HCT116 (cell line): ENCODE data around the gene FAM184A. TPM values are rescaled to one million over a fixed set of nuclear protein-coding genes. Genes with fewer than 3 reads are reported as not detected.

Experiments
- ATAC-seq: fragments of 200-7000 bp; cut with Tn5 transposase; 2 replicates; pipeline ENCODE4 v1.9.1; 2020; ENCODE audit warnings: mild to moderate bottlenecking, moderate library complexity
- BruUV-seq: library from RNA; stranded (reverse); fragments of 400-500 nt; replicated peaks from 2 replicates; lab custom pipeline; 2021; lab: Mats Ljungman, UMichigan
- CTCF ChIA-PET: fragments of 300-600 bp; sonication (Branson Sonifier 250); formaldehyde crosslinking; loops from one replicate; lab custom pipeline; 2021; ENCODE audit warnings: antibody characterized with exemption; lab: Charles Lee
- POLR2A ChIA-PET: fragments of 300-600, 350-600 bp; sonication (Branson Sonifier 250); formaldehyde crosslinking; loops from one replicate; lab custom pipeline; 2021; ENCODE audit warnings: antibody characterized with exemption; lab: Charles Lee
- RAD21 ChIA-PET, 2 experiments: fragments of 300-600 bp; sonication (Branson Sonifier 250); formaldehyde crosslinking; loops; one replicate each; lab custom pipeline; 2023; ENCODE audit warnings: low total read pairs in 2 of 2; ENCODE audit not compliant: uncharacterized antibody in 2 of 2, unreplicated experiment in 2 of 2, low non-redundant PET in 1 of 2; lab: Charles Lee
- DNase-seq: peaks from one replicate; pipeline ENCODE4 v3.0.0-alpha.2; 2010; ENCODE audit warnings: low read depth, low spot score
- H2AFZ ChIP-seq: fragments of 200-600 bp; shearing (Covaris generic), sonication (generic); 2 replicates; pipeline ENCODE4 v1.6.1; 2017; ENCODE audit warnings: low read depth, mixed run types, mixed read lengths, antibody characterized with exemption, low read length; ENCODE audit not compliant: poor library complexity, severe bottlenecking
- H3K27ac ChIP-seq: 2 replicates; pipeline ENCODE4 v1.5.1; 2012; ENCODE audit warnings: low read depth, low read length
- H3K27me3 ChIP-seq: fragments of 200-600 bp; sonication (generic); 2 replicates; pipeline ENCODE4 v1.6.1; 2016; ENCODE audit warnings: mixed run types, low read length, mixed read lengths; ENCODE audit not compliant: insufficient read depth
- H3K36me3 ChIP-seq, 2 experiments: fragments of 200-500 bp in 1 of 2; fragments of 200-600 bp in 1 of 2; sonication (Bioruptor generic) in 1 of 2; sonication (generic) in 1 of 2; 2 replicates each; pipeline versions ENCODE4 v1.5.1 to v1.6.1; 2014 to 2016; ENCODE audit warnings: low read length in 2 of 2, inconsistent platforms in 1 of 2, mixed read lengths in 1 of 2, mixed run types in 1 of 2; ENCODE audit not compliant: insufficient read depth in 2 of 2, control insufficient read depth in 1 of 2
- H3K4me1 ChIP-seq, 2 experiments: fragments of 200-600 bp in 1 of 2; sonication (generic) in 1 of 2; 2 replicates each; pipeline versions ENCODE4 v1.5.1 to v1.6.1; 2012 to 2017; ENCODE audit warnings: low read length in 2 of 2, inconsistent platforms in 1 of 2, mild to moderate bottlenecking in 1 of 2, mixed read lengths in 1 of 2, mixed run types in 1 of 2, moderate library complexity in 1 of 2; ENCODE audit not compliant: insufficient read depth in 2 of 2, control insufficient read depth in 1 of 2
- H3K4me2 ChIP-seq: fragments of 200-600 bp; sonication (generic); 2 replicates; pipeline ENCODE4 v1.6.1; 2017; ENCODE audit warnings: mixed run types, low read length, mixed read lengths
- H3K4me3 ChIP-seq, 2 experiments: fragments of 200-600 bp in 1 of 2; sonication (generic) in 1 of 2; replicated peaks in 1 of 2; 2 replicates each; pipeline ENCODE4 v1.5.1; 2011 to 2016; ENCODE audit warnings: low read length in 2 of 2, control low read depth in 1 of 2, low read depth in 1 of 2, mild to moderate bottlenecking in 1 of 2, mixed read lengths in 1 of 2, mixed run types in 1 of 2
- H3K79me2 ChIP-seq: fragments of 200-600 bp; sonication (generic); 2 replicates; pipeline ENCODE4 v1.6.1; 2017; ENCODE audit warnings: mild to moderate bottlenecking, mixed run types, low read length, moderate library complexity, mixed read lengths; ENCODE audit not compliant: insufficient read depth
- H3K9ac ChIP-seq: fragments of 200-600 bp; sonication (generic); 2 replicates; pipeline ENCODE4 v1.6.1; 2016; ENCODE audit warnings: low read length, mixed read lengths
- H3K9me2 ChIP-seq: fragments of 200-600 bp; sonication (generic), shearing (Covaris generic); 2 replicates; pipeline ENCODE4 v1.6.1; 2017; ENCODE audit warnings: mixed run types, mild to moderate bottlenecking, moderate library complexity; ENCODE audit not compliant: insufficient read depth
- H3K9me3 ChIP-seq, 2 experiments: fragments of 200-500 bp in 1 of 2; fragments of 200-600 bp in 1 of 2; sonication (Bioruptor generic) in 1 of 2; sonication (generic) in 1 of 2; 2 replicates each; pipeline ENCODE4 v1.6.1; 2014 to 2017; ENCODE audit warnings: low read length in 2 of 2, mixed read lengths in 2 of 2, inconsistent platforms in 1 of 2, low read depth in 1 of 2, mild to moderate bottlenecking in 1 of 2, mixed run types in 1 of 2, moderate library complexity in 1 of 2; ENCODE audit not compliant: control insufficient read depth in 1 of 2, insufficient read depth in 1 of 2
- H4K20me1 ChIP-seq: fragments of 200-600 bp; sonication (generic), shearing (Covaris generic); 2 replicates; pipeline ENCODE4 v1.6.1; 2017; ENCODE audit warnings: mixed run types, mild to moderate bottlenecking, moderate library complexity; ENCODE audit not compliant: insufficient read depth
- EGR1 ChIP-seq: IDR thresholded peaks from 2 replicates; pipeline ENCODE4 v1.6.1; 2012; ENCODE audit warnings: low read depth
- ELF1 ChIP-seq: IDR thresholded peaks from 2 replicates; pipeline ENCODE4 v1.6.1; 2012; ENCODE audit warnings: low read depth, borderline replicate concordance
- JUND ChIP-seq: IDR thresholded peaks from 2 replicates; pipeline ENCODE4 v1.6.1; 2012
- RAD21 ChIP-seq: IDR thresholded peaks from 2 replicates; pipeline ENCODE4 v1.6.1; 2012; ENCODE audit warnings: low read depth, mild to moderate bottlenecking
- SP1 ChIP-seq: IDR thresholded peaks from 2 replicates; pipeline ENCODE4 v1.6.1; 2012; ENCODE audit warnings: low read depth
- ZFX ChIP-seq: fragments of 450-650 bp; IDR thresholded peaks from 2 replicates; pipeline ENCODE4 v1.6.1; 2017
- intact Hi-C: fragments of 100-400 bp; cut with micrococcal nuclease; formaldehyde crosslinking; loops from 2 replicates; pipeline ENCODE4 v1.10.0; 2022
- total RNA-seq: library from RNA; stranded (reverse); gene quantifications from one replicate; pipeline ENCODE4 v1.2.1, GENCODE V29; 2021; ENCODE audit not compliant: unreplicated experiment
- TF ChIP-seq, protein P1 (sequence below): IDR thresholded peaks from 2 replicates; pipeline ENCODE4 v1.6.1; 2011; ENCODE audit warnings: mild to moderate bottlenecking, low read length, moderate library complexity; ENCODE audit not compliant: insufficient replicate concordance; ENCODE audit errors: extremely low read depth

FAM184A gene
- total RNA-seq, 1 experiment from 2014 or later, result 2.4 TPM

DNA sequence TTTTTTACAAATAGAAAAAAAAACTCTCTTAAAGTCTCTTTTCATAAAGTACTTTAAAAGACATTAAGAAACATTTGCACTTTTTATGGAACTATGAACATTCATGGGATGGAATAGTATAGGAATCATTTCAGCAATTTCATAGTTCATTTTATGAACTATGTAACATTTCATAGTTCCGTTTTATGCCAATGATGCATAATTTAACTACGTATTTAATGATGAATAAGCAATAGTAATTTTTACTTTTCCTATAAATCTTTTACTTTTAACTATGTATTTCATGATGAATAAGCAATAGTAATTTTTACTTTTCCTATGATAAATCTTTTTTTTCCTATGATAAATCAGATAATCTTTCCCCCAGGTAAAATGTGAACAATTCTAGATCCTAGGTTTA lies 47.7 kb downstream of the FAM184A start:
- intact Hi-C loops, result no loop called here
- ChIA-PET RAD21 (no interaction called here), POLR2A (no interaction called here), CTCF (no interaction called here)
- DNase-seq (no peak), ATAC-seq (no peak)
- Histone ChIP-seq H3K9me3 (no peaks in the 10 kb centered on the region), H3K4me2 (no peak overlapping the region), H3K27ac (no peak overlapping the region), H3K4me1 (no peaks in the 10 kb centered on the region), H2AFZ (no peak overlapping the region), H3K4me3 (no peak overlapping the region), H3K79me2 (no peaks in the 10 kb centered on the region), H3K9ac (no peak overlapping the region), H3K36me3 (no peaks in the 10 kb centered on the region), H3K9me2 (no peaks in the 10 kb centered on the region), H3K27me3 (no peaks in the 10 kb centered on the region), H4K20me1 (no peaks in the 10 kb centered on the region)
- BruUV-seq, result no TSS peak
- TF ChIP-seq SP1, result no peak

DNA sequence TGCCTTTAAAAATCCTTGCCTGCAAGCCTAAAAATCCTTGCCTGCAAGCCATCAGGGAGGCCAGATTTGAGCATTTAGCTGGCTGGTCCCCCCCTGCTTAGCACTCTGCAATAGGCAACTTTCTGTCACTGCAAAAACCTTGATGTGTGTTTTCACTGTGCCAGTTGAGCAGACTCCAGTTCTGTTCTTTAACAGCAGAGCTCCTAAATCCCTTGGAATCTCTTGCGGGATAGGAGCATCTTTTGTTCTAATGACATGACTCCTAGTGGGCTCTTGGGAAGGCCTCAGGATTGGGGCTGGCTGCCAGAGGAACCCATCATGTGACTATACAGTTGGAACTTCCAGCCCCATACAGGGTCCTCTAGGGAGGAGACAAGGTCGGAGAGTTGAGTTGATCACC lies 50.4 kb downstream of the FAM184A start:
- CTCF ChIA-PET, result interaction anchor here (0.8 kb wide), 1 partner anchor 21 kb away, joined by 3 read pairs; no protein-coding TSS in a partner anchor
- TF ChIP-seq JUND (no peak), ZFX (no peak), RAD21 (no peak), ELF1 (no peak), EGR1 (no peak)
- TF ChIP-seq, protein P1, sequence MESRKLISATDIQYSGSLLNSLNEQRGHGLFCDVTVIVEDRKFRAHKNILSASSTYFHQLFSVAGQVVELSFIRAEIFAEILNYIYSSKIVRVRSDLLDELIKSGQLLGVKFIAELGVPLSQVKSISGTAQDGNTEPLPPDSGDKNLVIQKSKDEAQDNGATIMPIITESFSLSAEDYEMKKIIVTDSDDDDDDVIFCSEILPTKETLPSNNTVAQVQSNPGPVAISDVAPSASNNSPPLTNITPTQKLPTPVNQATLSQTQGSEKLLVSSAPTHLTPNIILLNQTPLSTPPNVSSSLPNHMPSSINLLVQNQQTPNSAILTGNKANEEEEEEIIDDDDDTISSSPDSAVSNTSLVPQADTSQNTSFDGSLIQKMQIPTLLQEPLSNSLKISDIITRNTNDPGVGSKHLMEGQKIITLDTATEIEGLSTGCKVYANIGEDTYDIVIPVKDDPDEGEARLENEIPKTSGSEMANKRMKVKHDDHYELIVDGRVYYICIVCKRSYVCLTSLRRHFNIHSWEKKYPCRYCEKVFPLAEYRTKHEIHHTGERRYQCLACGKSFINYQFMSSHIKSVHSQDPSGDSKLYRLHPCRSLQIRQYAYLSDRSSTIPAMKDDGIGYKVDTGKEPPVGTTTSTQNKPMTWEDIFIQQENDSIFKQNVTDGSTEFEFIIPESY, result no peak
- Histone ChIP-seq H3K36me3 (no peaks in the 10 kb centered on the region), H3K79me2 (no peaks in the 10 kb centered on the region), H3K9me2 (no peaks in the 10 kb centered on the region), H3K4me2 (no peak overlapping the region), H2AFZ (no peak overlapping the region), H3K27ac (no peak overlapping the region), H3K9me3 (no peaks in the 10 kb centered on the region), H4K20me1 (no peaks in the 10 kb centered on the region), H3K9ac (no peak overlapping the region), H3K27me3 (no peaks in the 10 kb centered on the region), H3K4me1 (no peaks in the 10 kb centered on the region), H3K4me3 (no peak overlapping the region)
- BruUV-seq, result no TSS peak
- DNase-seq, result no peak
- no peak for ATAC-seq
- POLR2A ChIA-PET, result no interaction called here
- RAD21 ChIA-PET, result no interaction called here
- intact Hi-C loops, result no loop called here
